Neuron (in vitro differentiated cells): ENCODE measurements around the gene ZNF83.
"Not testable (repeated sequence)": the region's sequence is repeated elsewhere in the genome, so short reads cannot be mapped to it uniquely, and the experiment has no call there.

Experiments used
- H2AFZ ChIP-seq: one replicate; pipeline ENCODE4 v1.6.1; 2013; ENCODE audit warnings: low read depth, mild to moderate bottlenecking, inconsistent platforms, low read length, moderate library complexity
- H3K27me3 ChIP-seq: one replicate; pipeline ENCODE4 v1.6.1; 2013; ENCODE audit warnings: low read length; ENCODE audit not compliant: insufficient read depth
- H3K36me3 ChIP-seq: one replicate; pipeline ENCODE4 v1.6.1; 2013; ENCODE audit warnings: low read length; ENCODE audit not compliant: insufficient read depth
- H3K4me1 ChIP-seq: one replicate; pipeline ENCODE4 v1.6.1; 2013; ENCODE audit warnings: low read length; ENCODE audit not compliant: insufficient read depth
- H3K4me3 ChIP-seq: 2 replicates; pipeline ENCODE4 v1.5.1; 2013; ENCODE audit warnings: mild to moderate bottlenecking, low read length, moderate library complexity
- H3K9me3 ChIP-seq: one replicate; pipeline ENCODE4 v1.6.1; 2013; ENCODE audit warnings: low read length

The ZNF83 gene

GRCh38 chr19:52626915-52627314, 11.2 kb downstream of the ZNF83 start:
- Histone ChIP-seq H3K36me3 (peaks cover 37% of the 10 kb centered on the region), H3K27me3 (no peaks in the 10 kb centered on the region), H3K4me1 (no peaks in the 10 kb centered on the region), H3K4me3 (no peak overlapping the region), H3K9me3 (peaks cover 16% of the 10 kb centered on the region), H2AFZ (no peak overlapping the region)

DNA sequence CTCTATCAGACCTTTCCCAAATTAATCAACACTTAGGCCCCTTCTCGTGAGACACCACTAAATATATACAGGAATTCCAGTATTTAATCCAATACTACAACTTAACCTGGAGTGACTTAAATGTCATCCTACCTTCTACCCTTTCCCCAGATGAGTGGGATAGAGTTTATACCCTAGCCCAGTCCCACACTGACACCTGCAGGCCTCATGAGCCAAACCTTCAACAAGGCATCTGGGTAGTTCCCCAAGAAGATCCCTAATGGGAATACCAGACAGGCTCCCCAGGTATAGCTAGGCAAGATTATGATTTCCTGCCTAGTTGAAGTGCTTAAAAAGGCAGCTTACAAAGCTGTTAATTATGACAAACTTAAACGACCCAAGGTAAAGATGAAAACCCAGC, 15.9 kb downstream of the ZNF83 start:
- no peak overlapping the region for H3K4me3 ChIP-seq
- no peaks in the 10 kb centered on the region for H3K27me3 ChIP-seq
- no peaks in the 10 kb centered on the region for H3K4me1 ChIP-seq
- H3K36me3 ChIP-seq = peaks cover 54% of the 10 kb centered on the region
- H2AFZ ChIP-seq = no peak overlapping the region
- H3K9me3 ChIP-seq = peaks cover 30% of the 10 kb centered on the region

- peaks cover 52% of the 10 kb centered on the region for H3K36me3 ChIP-seq
- H3K4me3 ChIP-seq = no peak overlapping the region
- H3K9me3 ChIP-seq = peaks cover 32% of the 10 kb centered on the region
- no peak overlapping the region for H2AFZ ChIP-seq
- H3K27me3 ChIP-seq = no peaks in the 10 kb centered on the region
- H3K4me1 ChIP-seq = no peaks in the 10 kb centered on the region
Observed at GRCh38 chr19:52621376-52621775, 16.8 kb downstream of the ZNF83 start.

DNA sequence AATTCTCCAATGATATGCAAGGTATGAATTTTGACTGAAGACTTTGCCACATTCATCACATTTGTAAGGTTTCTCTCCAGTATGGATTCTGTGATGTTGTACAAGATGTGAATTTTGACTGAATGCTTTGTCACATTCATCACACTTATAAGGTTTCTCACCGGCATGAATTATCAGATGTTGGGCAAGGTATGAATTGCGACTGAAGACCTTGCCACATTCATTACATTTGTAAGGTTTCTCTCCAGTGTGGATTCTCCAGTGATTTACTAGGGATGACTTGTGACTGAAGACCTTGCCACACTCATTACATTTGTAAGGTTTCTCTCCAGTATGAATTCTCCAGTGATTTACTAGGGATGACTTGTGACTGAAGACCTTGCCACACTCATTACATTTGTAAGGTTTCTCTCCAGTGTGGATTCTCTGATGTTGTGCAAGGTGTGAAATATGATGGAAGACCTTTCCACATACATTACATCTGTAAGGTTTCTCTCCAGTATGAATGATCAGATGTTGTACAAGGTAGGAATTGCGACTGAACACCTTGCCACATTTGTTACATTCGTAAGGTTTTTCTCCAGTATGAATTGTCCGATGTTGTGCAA, 24.8 kb downstream of the ZNF83 start:
- Histone ChIP-seq H3K4me3 (no peak overlapping the region), H3K9me3 (peaks cover 54% of the 10 kb centered on the region), H3K36me3 (peaks cover 53% of the 10 kb centered on the region), H3K4me1 (no peaks in the 10 kb centered on the region), H2AFZ (no peak overlapping the region), H3K27me3 (no peaks in the 10 kb centered on the region)

GRCh38 chr19:52603558-52604207, 34.5 kb downstream of the ZNF83 start:
- H3K4me1 ChIP-seq = peaks cover 7% of the 10 kb centered on the region
- no peaks in the 10 kb centered on the region for H3K27me3 ChIP-seq
- no peak overlapping the region for H2AFZ ChIP-seq
- peaks cover 15% of the 10 kb centered on the region for H3K9me3 ChIP-seq
- peaks cover 6% of the 10 kb centered on the region for H3K36me3 ChIP-seq
- no peak overlapping the region for H3K4me3 ChIP-seq

GRCh38 chr19:52602941-52603340, 35.2 kb downstream of the ZNF83 start:
- no peak overlapping the region for H3K4me3 ChIP-seq
- H2AFZ ChIP-seq = no peak overlapping the region
- H3K27me3 ChIP-seq = no peaks in the 10 kb centered on the region
- peaks cover 7% of the 10 kb centered on the region for H3K4me1 ChIP-seq
- peaks cover 6% of the 10 kb centered on the region for H3K36me3 ChIP-seq
- H3K9me3 ChIP-seq = peaks cover 15% of the 10 kb centered on the region

GRCh38 chr19:52601974-52602366, 36.2 kb downstream of the ZNF83 start:
- H3K4me1 ChIP-seq = not testable (repeated sequence)
- H3K9me3 ChIP-seq = peaks cover 15% of the 10 kb centered on the region

GRCh38 chr19:52601025-52601973, 36.9 kb downstream of the ZNF83 start:
- Histone ChIP-seq H3K36me3 (peaks cover 17% of the 10 kb centered on the region), H2AFZ (peak overlapping the region; percentile 98), H3K4me1 (peaks cover 7% of the 10 kb centered on the region), H3K27me3 (no peaks in the 10 kb centered on the region), H3K9me3 (peaks cover 14% of the 10 kb centered on the region), H3K4me3 (peak overlapping the region; percentile 78)

More at GRCh38 chr19:52601974-52602366, 36.2 kb downstream of the ZNF83 start:
- H3K36me3 ChIP-seq = peaks cover 11% of the 10 kb centered on the region
- peak overlapping the region; percentile 78 for H3K4me3 ChIP-seq
- not testable (repeated sequence) for H3K27me3 ChIP-seq
- peak overlapping the region; percentile 98 for H2AFZ ChIP-seq

GRCh38 chr19:52600639-52601024, 37.5 kb downstream of the ZNF83 start:
- Histone ChIP-seq H3K36me3 (peaks cover 20% of the 10 kb centered on the region), H3K4me3 (peak overlapping the region; percentile 78), H3K27me3 (no peaks in the 10 kb centered on the region), H3K9me3 (peaks cover 15% of the 10 kb centered on the region), H3K4me1 (peaks cover 7% of the 10 kb centered on the region), H2AFZ (peak overlapping the region; percentile 98)

GRCh38 chr19:52599241-52599640, 38.9 kb downstream of the ZNF83 start:
- H3K4me3 ChIP-seq = no peak overlapping the region
- H3K27me3 ChIP-seq = no peaks in the 10 kb centered on the region
- no peak overlapping the region for H2AFZ ChIP-seq
- peaks cover 10% of the 10 kb centered on the region for H3K9me3 ChIP-seq
- H3K36me3 ChIP-seq = peaks cover 23% of the 10 kb centered on the region
- peaks cover 7% of the 10 kb centered on the region for H3K4me1 ChIP-seq

GRCh38 chr19:52593441-52593840, 44.7 kb downstream of the ZNF83 start:
- not testable (repeated sequence) for H3K27me3 ChIP-seq
- H3K36me3 ChIP-seq = peaks cover 44% of the 10 kb centered on the region
- peaks cover 15% of the 10 kb centered on the region for H3K9me3 ChIP-seq

GRCh38 chr19:52592301-52592700, 45.9 kb downstream of the ZNF83 start:
- Histone ChIP-seq H3K4me1 (no peaks in the 10 kb centered on the region), H3K9me3 (peaks cover 10% of the 10 kb centered on the region), H3K36me3 (peaks cover 44% of the 10 kb centered on the region), H3K4me3 (no peak overlapping the region), H2AFZ (no peak overlapping the region), H3K27me3 (no peaks in the 10 kb centered on the region)

More at GRCh38 chr19:52593441-52593840, 44.7 kb downstream of the ZNF83 start:
- H3K4me1 ChIP-seq, H2AFZ ChIP-seq, H3K4me3 ChIP-seq: not testable (repeated sequence)

DNA sequence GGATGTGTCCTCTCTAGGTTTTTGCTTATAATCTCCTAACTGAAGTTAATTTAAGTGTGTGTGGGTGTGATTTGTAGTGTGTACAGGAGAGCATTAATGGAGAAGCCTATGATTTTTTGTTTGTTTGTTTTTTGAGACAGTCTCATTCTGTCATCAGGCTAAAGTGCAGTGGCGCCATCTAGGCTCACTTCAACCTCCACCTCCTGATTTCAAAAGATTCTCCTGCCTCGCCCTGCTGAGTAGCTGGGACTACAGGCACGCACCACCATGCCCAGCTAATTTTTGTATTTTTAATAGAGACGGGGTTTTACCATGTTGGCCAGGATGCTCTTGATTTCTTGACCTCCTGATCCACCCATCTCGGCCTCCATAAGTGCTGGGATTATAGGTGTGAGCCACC, 47.4 kb downstream of the ZNF83 start:
- no peaks in the 10 kb centered on the region for H3K27me3 ChIP-seq
- H3K36me3 ChIP-seq = peaks cover 46% of the 10 kb centered on the region
- peaks cover 13% of the 10 kb centered on the region for H3K9me3 ChIP-seq

More for the DNA sequence above, 47.4 kb downstream of the ZNF83 start:
- no peak overlapping the region for H3K4me3 ChIP-seq
- no peak overlapping the region for H2AFZ ChIP-seq
- H3K4me1 ChIP-seq = no peaks in the 10 kb centered on the region
